Stimulated activated CD4-positive, alpha-beta T cell treated with anti-CD3 and anti-CD28 coated beads, Interleukin-4, amount 100 ng/mL, for 4 hours (primary cell): ENCODE data around the gene FOXF1.

Source experiments
- DNase-seq, 2 experiments: peaks; one replicate each; pipeline ENCODE4 v3.0.0-alpha.2; 2020

FOXF1 gene

GRCh38 chr16:86510465-86511261 is at the start of gene FOXF1:
FOXF1 (plus strand) TSS chr16:86510527; CDS start chr16:86510570, 43 bp downstream.
- no peak for DNase-seq

GRCh38 chr16:86461037-86461436 is 49.3 kb upstream of the FOXF1 start:
- DNase-seq: no peak

- DNase-seq: no peak
Measured at GRCh38 chr16:86462334-86463084, 47.8 kb upstream of the FOXF1 start.

- no peak for DNase-seq
Measured at GRCh38 chr16:86464044-86464443, 46.3 kb upstream of the FOXF1 start.

- no peak for DNase-seq
Measured at GRCh38 chr16:86465434-86465833, 44.9 kb upstream of the FOXF1 start.

GRCh38 chr16:86466696-86467406 is 43.5 kb upstream of the FOXF1 start:
- no peak for DNase-seq

GRCh38 chr16:86467490-86467889 is 42.8 kb upstream of the FOXF1 start:
- DNase-seq: no peak

GRCh38 chr16:86470964-86471363 is 39.4 kb upstream of the FOXF1 start:
- no peak for DNase-seq

GRCh38 chr16:86471896-86472295 is 38.4 kb upstream of the FOXF1 start:
- DNase-seq: no peak

GRCh38 chr16:86472366-86472765 is 38.0 kb upstream of the FOXF1 start:
- DNase-seq: no peak

- DNase-seq: no peak
Measured at GRCh38 chr16:86476956-86477534, 33.3 kb upstream of the FOXF1 start.

- no peak for DNase-seq
Measured at GRCh38 chr16:86477642-86478041, 32.7 kb upstream of the FOXF1 start.

GRCh38 chr16:86478779-86479178 is 31.5 kb upstream of the FOXF1 start:
- DNase-seq: no peak

GRCh38 chr16:86479419-86479818 is 30.9 kb upstream of the FOXF1 start:
- DNase-seq: no peak

- DNase-seq: no peak
Measured at GRCh38 chr16:86480444-86480843, 29.9 kb upstream of the FOXF1 start.

- DNase-seq: no peak
Measured at GRCh38 chr16:86481607-86482006, 28.7 kb upstream of the FOXF1 start.

- DNase-seq: no peak
Measured at GRCh38 chr16:86484240-86484639, 26.1 kb upstream of the FOXF1 start.

GRCh38 chr16:86485746-86486145 is 24.6 kb upstream of the FOXF1 start:
- DNase-seq: no peak

GRCh38 chr16:86490859-86491639 is 19.3 kb upstream of the FOXF1 start:
- DNase-seq: no peak

GRCh38 chr16:86491640-86492023 is 18.7 kb upstream of the FOXF1 start:
- DNase-seq: no peak

GRCh38 chr16:86492267-86492960 is 17.9 kb upstream of the FOXF1 start:
- no peak for DNase-seq
